DND-41 (cell line): ENCODE results near the gene PXMP2.
A peak's percentile ranks its signal among the peaks of the same experiment; 100 is the strongest.

ENCODE experiments used
- ATAC-seq: fragments of 200-7000 bp; cut with Tn5 transposase; 3 replicates; pipeline ENCODE4 v1.9.1; 2021; ENCODE audit warnings: low read depth; ENCODE audit not compliant: insufficient read depth
- DNase-seq: peaks from one replicate; pipeline ENCODE4 v3.0.0-alpha.2; 2020
- H2AFZ ChIP-seq: 2 replicates; pipeline ENCODE4 v1.6.0; 2012; ENCODE audit warnings: low read depth, low read length
- H3K27ac ChIP-seq: 2 replicates; pipeline ENCODE4 v1.5.1; 2012; ENCODE audit warnings: low read length, inconsistent platforms
- H3K27me3 ChIP-seq: fragments of 200-600 bp; sonication (generic); 2 replicates; pipeline ENCODE4 v1.6.0; 2012; ENCODE audit warnings: low read length, mild to moderate bottlenecking, inconsistent platforms; ENCODE audit not compliant: insufficient read depth, poor library complexity
- H3K36me3 ChIP-seq: 2 replicates; pipeline ENCODE4 v1.5.1; 2012; ENCODE audit warnings: low read length, inconsistent platforms; ENCODE audit not compliant: insufficient read depth
- H3K4me1 ChIP-seq: 2 replicates; pipeline ENCODE4 v1.5.1; 2012; ENCODE audit warnings: mild to moderate bottlenecking, low read length; ENCODE audit not compliant: insufficient read depth
- H3K4me2 ChIP-seq: 2 replicates; pipeline ENCODE4 v1.6.0; 2012; ENCODE audit warnings: mild to moderate bottlenecking, moderate library complexity, low read length, inconsistent platforms; ENCODE audit not compliant: insufficient read depth
- H3K4me3 ChIP-seq, 2 experiments: fragments of 200-600 bp in 1 of 2; shearing (Covaris generic) in 1 of 2; 2 replicates each; pipeline ENCODE4 v1.5.1; 2012 to 2016; ENCODE audit warnings: inconsistent platforms in 2 of 2, low read length in 2 of 2, mild to moderate bottlenecking in 2 of 2, low read depth in 1 of 2, moderate library complexity in 1 of 2
- H3K79me2 ChIP-seq: 2 replicates; pipeline ENCODE4 v1.6.0; 2012; ENCODE audit warnings: low read length, inconsistent platforms; ENCODE audit not compliant: insufficient read depth
- H3K9ac ChIP-seq: 2 replicates; pipeline ENCODE4 v1.6.0; 2012; ENCODE audit warnings: low read depth, mild to moderate bottlenecking, inconsistent platforms, low read length, moderate library complexity
- H3K9me3 ChIP-seq: 2 replicates; pipeline ENCODE4 v1.5.1; 2012; ENCODE audit warnings: low read length, moderate library complexity, mild to moderate bottlenecking, inconsistent platforms; ENCODE audit not compliant: insufficient read depth, severe bottlenecking
- H4K20me1 ChIP-seq: 2 replicates; pipeline ENCODE4 v1.6.0; 2012; ENCODE audit warnings: low read length; ENCODE audit not compliant: insufficient read depth
- CTCF ChIP-seq: IDR thresholded peaks from 2 replicates; pipeline ENCODE4 v1.5.1; 2012; ENCODE audit warnings: borderline replicate concordance, low read length, moderate library complexity, mild to moderate bottlenecking; ENCODE audit not compliant: poor library complexity, severe bottlenecking; ENCODE audit errors: extremely low read depth
- EZH2 ChIP-seq: IDR thresholded peaks from 3 replicates; pipeline ENCODE4 v1.6.1; 2012; ENCODE audit warnings: borderline replicate concordance, low read depth, mild to moderate bottlenecking, moderate library complexity, low read length, inconsistent platforms; ENCODE audit not compliant: severe bottlenecking

Gene PXMP2

GRCh38 chr12:132713123-132713522 lies 25.7 kb downstream of the PXMP2 start:
- H2AFZ ChIP-seq = no peak overlapping the region
- peaks cover 67% of the 10 kb centered on the region for H3K79me2 ChIP-seq
- DNase-seq (no peak), ATAC-seq (no peak)
- peaks cover 46% of the 10 kb centered on the region for H3K36me3 ChIP-seq
- 0 out of 2 replicates have a peak overlapping the region, but pooled peaks have one; percentile 3 for H3K9ac ChIP-seq
- H3K4me1 ChIP-seq = peaks cover 32% of the 10 kb centered on the region
- no peak overlapping the region for H3K27ac ChIP-seq
- H3K9me3 ChIP-seq = no peaks in the 10 kb centered on the region
- H4K20me1 ChIP-seq = peaks cover 44% of the 10 kb centered on the region
- H3K4me3 ChIP-seq = no peak overlapping the region; a peak in 1 of 4 replicates
- TF ChIP-seq CTCF = no peak
- TF ChIP-seq EZH2 = no peak
- H3K4me2 ChIP-seq = peak overlapping the region; percentile 95; the same call in 1 of the 2 replicates
- H3K27me3 ChIP-seq = no peaks in the 10 kb centered on the region

GRCh38 chr12:132715874-132716273 lies 28.5 kb downstream of the PXMP2 start:
- Histone ChIP-seq H3K4me2 (no peak overlapping the region), H4K20me1 (peaks cover 66% of the 10 kb centered on the region), H3K4me1 (peaks cover 23% of the 10 kb centered on the region), H3K9ac (no peak overlapping the region), H2AFZ (no peak overlapping the region), H3K27ac (no peak overlapping the region), H3K27me3 (no peaks in the 10 kb centered on the region), H3K79me2 (peaks cover 58% of the 10 kb centered on the region), H3K36me3 (peaks cover 68% of the 10 kb centered on the region), H3K4me3 (no peak overlapping the region), H3K9me3 (no peaks in the 10 kb centered on the region)
- DNase-seq (no peak), ATAC-seq (no peak)
- TF ChIP-seq EZH2 (no peak), CTCF (no peak)

- H3K4me2 ChIP-seq = no peak overlapping the region
- no peaks in the 10 kb centered on the region for H3K27me3 ChIP-seq
- no peak overlapping the region for H3K9ac ChIP-seq
- peaks cover 70% of the 10 kb centered on the region for H4K20me1 ChIP-seq
- H3K36me3 ChIP-seq = peaks cover 73% of the 10 kb centered on the region
- no peaks in the 10 kb centered on the region for H3K9me3 ChIP-seq
- TF ChIP-seq CTCF (no peak), EZH2 (no peak)
- no peak for ATAC-seq
- peaks cover 58% of the 10 kb centered on the region for H3K79me2 ChIP-seq
- no peak overlapping the region for H3K4me3 ChIP-seq
- DNase-seq = no peak
- H3K4me1 ChIP-seq = peaks cover 23% of the 10 kb centered on the region
- H3K27ac ChIP-seq = no peak overlapping the region
- no peak overlapping the region for H2AFZ ChIP-seq
Measured at GRCh38 chr12:132716356-132716755, 29.0 kb downstream of the PXMP2 start.

GRCh38 chr12:132717011-132717410 lies 29.6 kb downstream of the PXMP2 start:
- no peak overlapping the region for H3K9ac ChIP-seq
- H3K9me3 ChIP-seq = no peaks in the 10 kb centered on the region
- H3K4me1 ChIP-seq = peaks cover 17% of the 10 kb centered on the region
- H3K27ac ChIP-seq = no peak overlapping the region
- no peaks in the 10 kb centered on the region for H3K27me3 ChIP-seq
- ATAC-seq (no peak), DNase-seq (no peak)
- H3K36me3 ChIP-seq = peaks cover 79% of the 10 kb centered on the region
- H3K79me2 ChIP-seq = peaks cover 56% of the 10 kb centered on the region
- no peak overlapping the region for H3K4me3 ChIP-seq
- TF ChIP-seq EZH2 (no peak), CTCF (no peak)
- no peak overlapping the region for H3K4me2 ChIP-seq
- H4K20me1 ChIP-seq = peaks cover 75% of the 10 kb centered on the region
- H2AFZ ChIP-seq = no peak overlapping the region
